ENCODE measurements around the gene APRT.

DNA sequence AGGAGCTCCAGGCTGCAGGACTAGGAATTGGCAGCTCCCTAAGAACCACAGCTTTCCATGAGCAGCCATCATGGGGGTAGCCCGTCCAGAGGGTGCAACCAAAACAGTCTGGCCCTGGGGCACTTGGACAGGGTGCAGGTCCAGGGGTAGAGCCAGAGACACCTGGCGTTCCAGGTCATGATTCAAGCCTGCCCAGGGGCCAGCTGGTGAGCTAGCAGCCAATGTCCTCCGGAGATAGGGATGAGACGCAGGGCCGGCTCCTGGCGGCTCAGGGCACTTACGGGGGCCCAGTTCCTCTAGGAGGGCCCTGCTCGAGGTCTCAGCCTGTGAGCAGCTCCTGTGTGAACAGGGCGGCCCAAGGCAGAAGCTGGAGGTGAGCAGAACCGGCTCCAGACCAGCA, 48.8 kb downstream of the APRT start:
- TF ChIP-seq GATA2 (IDR thresholded peaks at IDR 0.05; ENCODE audit: low read depth, low read length) = no peak
- no peak for TF ChIP-seq GATA3 (IDR thresholded peaks at IDR 0.05; ENCODE audit: low read depth, low read length)

All from SH-SY5Y (cell line).